HEK293 (cell line): Measurements from ENCODE around the gene CASP7.

Source experiments
- CTCF ChIA-PET: fragments of 350-600 bp; formaldehyde crosslinking; extraction: SDS; loops from one replicate; lab custom pipeline; 2021; ENCODE audit warnings: antibody characterized with exemption; lab: Yijun Ruan, JAX
- POLR2A ChIA-PET: fragments of 300-600 bp; formaldehyde crosslinking; extraction: SDS; loops from one replicate; lab custom pipeline; 2020; ENCODE audit warnings: antibody characterized with exemption, inconsistent platforms; lab: Yijun Ruan, JAX
- H3K27ac ChIP-seq: fragments of 200-500 bp; sonication (Bioruptor generic); 2 replicates; pipeline ENCODE4 v1.5.1; 2014; ENCODE audit warnings: low read depth, low read length, control low read depth, inconsistent platforms; ENCODE audit errors: extremely low read depth
- H3K36me3 ChIP-seq, 2 experiments: fragments of 200-500 bp in 1 of 2; sonication (Bioruptor generic) in 1 of 2; 1 replicate in 1 of 2; 2 replicates in 1 of 2; pipeline ENCODE4 v1.5.1; 2014 to 2017; ENCODE audit warnings: inconsistent platforms in 2 of 2, low read length in 2 of 2; ENCODE audit not compliant: control insufficient read depth in 2 of 2, insufficient read depth in 1 of 2
- H3K4me1 ChIP-seq: fragments of 200-500 bp; sonication (Bioruptor generic); 2 replicates; pipeline ENCODE4 v1.5.1; 2014; ENCODE audit warnings: mild to moderate bottlenecking, low read length, inconsistent platforms; ENCODE audit not compliant: control insufficient read depth, insufficient read depth
- H3K4me3 ChIP-seq: 2 replicates; pipeline ENCODE4 v1.5.1; 2011; ENCODE audit warnings: low read depth, mild to moderate bottlenecking, control low read depth, low read length, moderate library complexity
- H3K9me3 ChIP-seq: fragments of 200-500 bp; sonication (Bioruptor generic); 2 replicates; pipeline ENCODE4 v1.5.1; 2014; ENCODE audit warnings: low read depth, low read length, inconsistent platforms; ENCODE audit not compliant: control insufficient read depth, insufficient read depth
- FEZF1 ChIP-seq: fragments of 450-650 bp; formaldehyde crosslinking; IDR thresholded peaks from 2 replicates; pipeline ENCODE4 v1.5.1; 2016; ENCODE audit warnings: missing biosample characterization, missing genetic modification characterization
- PRDM2 ChIP-seq: fragments of 450-650 bp; formaldehyde crosslinking; IDR thresholded peaks from 2 replicates; pipeline ENCODE4 v1.5.1; 2016; ENCODE audit warnings: missing biosample characterization, missing genetic modification characterization, borderline replicate concordance
- SP3 ChIP-seq: fragments of 450-650 bp; formaldehyde crosslinking; IDR thresholded peaks from 2 replicates; pipeline ENCODE4 v1.5.1; 2016; ENCODE audit warnings: missing biosample characterization, missing genetic modification characterization
- SP7 ChIP-seq: fragments of 450-650 bp; formaldehyde crosslinking; IDR thresholded peaks from 2 replicates; pipeline ENCODE4 v1.5.1; 2016; ENCODE audit warnings: missing biosample characterization, missing genetic modification characterization
- ZNF664 ChIP-seq: fragments of 450-650 bp; formaldehyde crosslinking; IDR thresholded peaks from 2 replicates; pipeline ENCODE4 v1.5.1; 2016; ENCODE audit warnings: missing biosample characterization, missing genetic modification characterization
- ZNF677 ChIP-seq: fragments of 450-650 bp; IDR thresholded peaks from 2 replicates; pipeline ENCODE4 v1.5.0; 2018; ENCODE audit warnings: missing biosample characterization, mild to moderate bottlenecking, missing genetic modification characterization, moderate library complexity
- ZNF768 ChIP-seq: fragments of 450-650 bp; formaldehyde crosslinking; IDR thresholded peaks from 2 replicates; pipeline ENCODE4 v1.5.1; 2018; ENCODE audit warnings: missing biosample characterization, mild to moderate bottlenecking, missing genetic modification characterization
- ZSCAN23 ChIP-seq: fragments of 450-650 bp; formaldehyde crosslinking; IDR thresholded peaks from 2 replicates; pipeline ENCODE4 v1.5.1; 2016; ENCODE audit warnings: missing biosample characterization, missing genetic modification characterization

Gene CASP7

GRCh38 chr10:113711142-113711541, 31.4 kb downstream of the CASP7 start (continued):
- TF ChIP-seq FEZF1 (tag by site-specific recombination) = no peak
- no peak for TF ChIP-seq ZNF677

GRCh38 chr10:113712024-113712423, 32.3 kb downstream of the CASP7 start:
- H3K4me3 ChIP-seq = no peak overlapping the region
- peaks cover 6% of the 10 kb centered on the region for H3K4me1 ChIP-seq
- ChIA-PET CTCF (interaction anchor here (0.7 kb wide), 1 partner anchor 389 kb away, joined by 3 read pairs; no protein-coding TSS in a partner anchor), POLR2A (no interaction called here)
- TF ChIP-seq SP3 (tag by site-specific recombination) (no peak), ZNF664 (tag by site-specific recombination) (peak; percentile 93)
- no peak overlapping the region for H3K27ac ChIP-seq
- H3K36me3 ChIP-seq = no peaks in the 10 kb centered on the region
- no peaks in the 10 kb centered on the region for H3K9me3 ChIP-seq

GRCh38 chr10:113712755-113713639, 33.3 kb downstream of the CASP7 start:
- Histone ChIP-seq H3K4me1 (peaks cover 6% of the 10 kb centered on the region), H3K4me3 (no peak overlapping the region), H3K27ac (no peak overlapping the region), H3K9me3 (no peaks in the 10 kb centered on the region), H3K36me3 (no peaks in the 10 kb centered on the region)
- CTCF ChIA-PET = interaction anchor here (0.6 to 2.9 kb wide), 4 partner anchors 8 to 452 kb away, joined by 3 to 10 read pairs (median 3); no protein-coding TSS in a partner anchor
- no peak for TF ChIP-seq ZSCAN23
- TF ChIP-seq ZNF768 = peak; percentile 68; the same call in 1 of the 2 replicates
- POLR2A ChIA-PET = no interaction called here

- ChIA-PET CTCF (interaction anchor here (0.6 to 2.9 kb wide), 3 partner anchors 9 to 390 kb away, joined by 3 to 10 read pairs (median 4); no protein-coding TSS in a partner anchor), POLR2A (no interaction called here)
These were observed 33.9 kb downstream of the CASP7 start for GRCh38 chr10:113713640-113713982.

More at GRCh38 chr10:113713640-113713982, 33.9 kb downstream of the CASP7 start:
- Histone ChIP-seq H3K27ac (no peak overlapping the region), H3K4me3 (no peak overlapping the region), H3K4me1 (peaks cover 6% of the 10 kb centered on the region), H3K9me3 (no peaks in the 10 kb centered on the region), H3K36me3 (no peaks in the 10 kb centered on the region)
- TF ChIP-seq PRDM2 (no peak), SP7 (tag by site-specific recombination) (peak; percentile 32; the same call in 1 of the 2 replicates)
